Activated CD8-positive, alpha-beta T cell treated with anti-CD3 and anti-CD28 coated beads, Interleukin-2, amount 10 ng/mL, durations not matched to agents 7 days and 5 days (primary cell): ENCODE measurements around the gene KRT77. TPM values are rescaled to one million over a fixed set of nuclear protein-coding genes. Genes with fewer than 3 reads are reported as not detected.

Source experiments
- total RNA-seq, 2 experiments: library from RNA; stranded (reverse); gene quantifications; one replicate each; pipeline ENCODE4 v1.2.3, GENCODE V29; 2021

The KRT77 gene
- total RNA-seq, 2 experiments from 2014 or later, result not detected

Other genes with a start within 250 kb of the KRT77 start
- not detected for gene KRT6C, start 229.7 kb downstream of the KRT77 start, total RNA-seq
- gene KRT6A, start 210.3 kb downstream of the KRT77 start, total RNA-seq, result not detected
- not detected for gene KRT5, start 183.1 kb downstream of the KRT77 start, total RNA-seq
- not detected for gene KRT71, start 150.4 kb downstream of the KRT77 start, total RNA-seq
- not detected for gene KRT74, start 129.7 kb downstream of the KRT77 start, total RNA-seq
- gene KRT72, start 102.1 kb downstream of the KRT77 start, total RNA-seq, result under 1 TPM; 0.40 to 0.44 TPM
- gene KRT73, start 85.0 kb downstream of the KRT77 start, total RNA-seq, result under 1 TPM; 0.45 to 0.91 TPM
- under 1 TPM in 1 of 2 experiments, not detected in 1; 0.10 TPM for gene KRT2, start 51.3 kb downstream of the KRT77 start, total RNA-seq
- gene KRT1, start 23.1 kb downstream of the KRT77 start, total RNA-seq, result not detected
- gene KRT76, start 73.8 kb upstream of the KRT77 start, total RNA-seq, result not detected
- gene KRT3, start 92.6 kb upstream of the KRT77 start, total RNA-seq, result not detected
- gene KRT4, start 110.6 kb upstream of the KRT77 start, total RNA-seq, result not detected
- gene KRT79, start 130.8 kb upstream of the KRT77 start, total RNA-seq, result not detected
- gene KRT78, start 145.5 kb upstream of the KRT77 start, total RNA-seq, result not detected
- gene KRT8, start 201.6 kb upstream of the KRT77 start, total RNA-seq, result not detected
- under 1 TPM; 0.44 to 0.95 TPM for gene KRT18, start 245.6 kb upstream of the KRT77 start, total RNA-seq